Hypothalamus (tissue), 51 donors: ENCODE results near the gene BCL2.

Experiments
- DNase-seq, 51 donors: peaks; one replicate each; lab custom pipeline; 2025; lab: John Stamatoyannopoulos, UW

BCL2 gene

DNA sequence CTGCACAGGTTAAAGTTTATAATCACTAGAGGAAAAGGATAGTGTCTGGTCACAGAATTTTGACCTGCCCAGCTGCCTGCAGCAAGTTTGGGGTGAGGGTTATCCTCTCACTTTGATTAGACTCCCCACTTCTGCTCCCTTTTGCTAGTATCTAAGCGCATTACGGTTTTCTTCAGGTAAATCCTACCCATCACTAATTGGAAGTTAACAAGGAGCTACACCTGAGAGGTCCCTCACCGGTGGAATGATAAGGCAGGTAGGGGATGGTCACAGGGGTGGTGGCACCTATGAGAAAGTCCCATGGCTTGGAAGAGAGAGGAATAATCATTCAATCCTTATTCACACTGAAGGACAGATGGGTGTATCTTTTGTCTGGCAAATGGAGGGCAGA lies 7.6 kb downstream of the BCL2 start:
- no peak for DNase-seq

DNA sequence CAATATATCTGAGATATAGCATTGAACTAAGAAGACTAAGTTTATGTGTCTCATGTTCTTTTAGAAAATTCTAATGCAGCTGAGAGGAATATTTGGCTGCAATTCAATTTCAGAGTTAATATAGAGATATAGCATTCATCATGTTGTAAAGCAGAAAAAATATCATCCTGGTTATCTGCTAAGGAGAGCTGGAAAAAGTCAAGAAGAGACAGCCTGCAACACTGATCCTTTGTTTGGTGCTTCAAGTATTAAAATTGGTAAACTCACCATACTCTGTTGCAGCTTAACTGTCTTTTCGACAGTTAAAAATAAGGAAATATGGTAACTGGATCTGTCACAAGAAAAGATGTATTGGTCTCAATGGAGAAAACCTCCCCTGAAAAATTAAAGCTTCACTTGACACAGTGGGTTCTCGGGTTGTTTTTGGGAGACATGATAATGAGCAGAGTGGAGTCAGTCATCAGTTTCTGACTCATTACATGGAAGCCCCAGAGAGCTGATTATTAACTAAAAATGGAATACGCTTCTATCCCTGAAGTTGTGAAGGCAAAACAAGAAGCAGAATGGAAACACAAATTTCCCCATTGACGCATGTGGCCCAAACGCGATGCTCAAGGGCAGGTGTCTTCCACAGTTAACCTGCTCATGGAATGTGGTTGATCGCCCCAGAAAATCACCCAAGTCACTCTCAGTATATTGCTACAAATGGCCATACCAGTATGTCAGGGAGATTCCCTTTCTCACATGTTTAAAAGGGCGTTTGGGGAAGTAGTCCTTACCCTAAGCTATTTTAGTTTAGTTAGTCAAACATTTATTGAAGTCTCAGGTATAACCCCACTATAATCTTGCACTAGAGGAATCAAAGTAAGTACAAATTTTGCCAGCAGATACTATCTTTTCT lies 8.2 kb downstream of the BCL2 start:
- no peak for DNase-seq

DNA sequence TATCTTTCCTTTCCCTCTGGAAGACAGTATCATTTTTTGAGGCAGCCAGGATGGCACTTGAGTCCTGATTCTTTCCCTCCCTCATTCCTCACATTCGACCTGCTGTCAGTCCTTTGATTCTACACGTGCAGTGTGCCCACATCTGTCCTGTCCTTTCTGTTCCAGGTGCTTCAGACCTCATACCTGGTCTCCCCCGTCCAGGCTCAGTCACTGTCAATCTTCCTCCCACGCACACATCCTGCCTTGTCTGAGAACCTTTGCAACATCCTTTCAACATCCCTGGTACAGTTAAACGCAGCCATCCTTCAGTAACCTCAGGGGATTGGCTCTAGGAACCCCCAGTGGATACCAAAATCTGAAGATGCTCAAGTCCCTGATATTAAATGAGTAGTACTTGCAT lies 10.1 kb downstream of the BCL2 start:
- no peak for DNase-seq

DNA sequence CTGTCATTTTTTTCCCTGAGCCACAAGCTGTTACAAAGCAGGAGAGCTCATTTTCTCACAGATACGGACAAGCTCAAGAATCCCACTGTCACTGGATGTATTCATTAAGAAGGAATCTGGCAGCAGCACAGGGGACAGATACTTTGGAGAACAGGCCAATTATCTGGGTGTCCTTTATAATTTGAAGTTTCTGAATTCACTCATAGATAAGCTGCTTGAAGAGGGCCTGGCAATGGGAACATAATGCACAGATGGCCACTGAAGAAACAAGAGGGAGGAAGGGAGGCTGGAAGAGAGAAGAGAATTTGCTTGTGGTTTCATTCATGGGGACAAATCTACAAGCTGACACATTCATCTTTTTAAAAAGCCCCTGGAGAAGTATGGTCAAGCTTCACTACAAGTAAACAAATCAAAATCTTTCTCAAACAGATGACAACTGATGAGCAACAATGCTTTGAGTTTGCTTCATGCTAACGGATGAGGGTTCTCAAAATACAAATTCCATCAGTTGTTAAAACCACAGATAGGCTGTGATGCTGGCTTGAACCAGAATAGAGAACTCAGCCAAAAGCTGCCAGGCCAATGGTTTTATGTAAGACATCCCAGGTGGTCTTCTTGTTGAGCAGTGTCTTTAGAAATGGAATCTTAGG lies 11.9 kb downstream of the BCL2 start:
- DNase-seq = peak in 2 of 51 donors; percentile 21 to 34

DNA sequence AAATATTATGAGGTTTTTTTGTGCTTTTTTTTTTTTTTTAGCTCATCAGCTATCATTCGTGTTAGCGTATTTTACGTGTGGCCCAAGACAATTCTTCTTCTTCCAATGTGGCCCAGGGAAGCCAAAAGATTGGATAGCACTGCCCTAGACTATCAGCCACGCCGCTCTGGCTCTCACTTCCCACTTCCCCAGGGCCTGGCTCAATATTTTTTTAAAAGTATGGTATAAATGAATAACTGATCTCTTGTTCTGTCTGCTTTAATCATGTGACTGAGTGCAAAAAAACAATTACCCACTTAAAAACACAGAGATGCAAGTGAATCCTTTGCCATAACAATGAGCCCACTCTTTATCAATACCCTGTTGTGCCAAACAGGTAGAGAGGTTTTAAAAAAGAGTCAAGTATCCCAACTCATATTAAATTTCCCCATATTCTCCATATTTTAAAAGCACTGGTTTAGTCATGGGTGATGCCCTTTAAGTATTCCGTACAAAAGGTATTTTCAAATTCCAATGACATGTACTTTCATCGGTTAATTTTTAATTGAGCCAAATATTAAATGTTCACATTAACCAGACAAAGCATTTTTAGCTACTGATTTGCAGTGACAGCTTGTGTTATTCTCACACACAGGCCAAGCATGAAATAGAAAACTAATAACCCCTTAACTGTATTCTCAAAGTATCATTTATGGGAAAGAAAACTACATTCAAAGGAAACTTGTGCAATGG lies 12.6 kb downstream of the BCL2 start:
- DNase-seq = no peak

DNA sequence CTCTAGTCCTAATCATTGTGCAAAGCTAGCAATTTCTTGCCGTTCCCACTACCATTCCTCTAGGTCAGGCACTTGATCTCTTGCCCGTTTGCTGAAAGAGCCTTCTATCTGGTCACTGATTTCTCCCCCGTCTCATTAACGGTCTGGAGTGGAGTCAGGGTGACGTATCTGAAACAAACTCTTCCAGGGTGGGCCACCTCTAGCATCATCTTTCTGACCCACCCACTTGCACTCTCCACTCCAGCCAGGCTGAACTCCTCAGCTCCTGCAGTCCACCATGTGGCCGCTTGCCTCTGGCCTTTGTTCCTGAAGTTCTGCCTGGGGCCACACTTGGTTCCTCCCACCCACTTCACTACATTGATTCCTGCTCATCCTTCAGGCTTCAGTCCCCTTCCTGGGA lies 13.3 kb downstream of the BCL2 start:
- no peak for DNase-seq

DNA sequence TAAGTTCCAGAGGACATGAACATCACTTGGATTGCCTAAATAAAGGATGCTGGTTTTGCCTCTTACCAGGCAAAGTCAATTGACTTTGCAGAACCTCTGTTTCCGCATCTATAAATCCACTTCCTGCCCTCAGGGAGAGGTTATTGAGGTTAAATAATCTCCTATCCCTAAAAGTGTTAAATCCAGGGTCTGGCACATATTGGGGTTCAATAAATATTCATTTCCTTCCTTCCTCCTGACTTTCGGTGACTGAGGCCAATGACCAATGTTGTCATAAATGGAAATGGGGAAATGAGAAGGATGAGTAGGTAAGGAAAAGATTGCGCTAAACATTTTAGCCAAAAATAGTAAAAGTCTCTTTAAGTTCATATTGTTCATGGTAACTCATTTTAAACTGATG lies 16.0 kb downstream of the BCL2 start:
- no peak for DNase-seq

DNA sequence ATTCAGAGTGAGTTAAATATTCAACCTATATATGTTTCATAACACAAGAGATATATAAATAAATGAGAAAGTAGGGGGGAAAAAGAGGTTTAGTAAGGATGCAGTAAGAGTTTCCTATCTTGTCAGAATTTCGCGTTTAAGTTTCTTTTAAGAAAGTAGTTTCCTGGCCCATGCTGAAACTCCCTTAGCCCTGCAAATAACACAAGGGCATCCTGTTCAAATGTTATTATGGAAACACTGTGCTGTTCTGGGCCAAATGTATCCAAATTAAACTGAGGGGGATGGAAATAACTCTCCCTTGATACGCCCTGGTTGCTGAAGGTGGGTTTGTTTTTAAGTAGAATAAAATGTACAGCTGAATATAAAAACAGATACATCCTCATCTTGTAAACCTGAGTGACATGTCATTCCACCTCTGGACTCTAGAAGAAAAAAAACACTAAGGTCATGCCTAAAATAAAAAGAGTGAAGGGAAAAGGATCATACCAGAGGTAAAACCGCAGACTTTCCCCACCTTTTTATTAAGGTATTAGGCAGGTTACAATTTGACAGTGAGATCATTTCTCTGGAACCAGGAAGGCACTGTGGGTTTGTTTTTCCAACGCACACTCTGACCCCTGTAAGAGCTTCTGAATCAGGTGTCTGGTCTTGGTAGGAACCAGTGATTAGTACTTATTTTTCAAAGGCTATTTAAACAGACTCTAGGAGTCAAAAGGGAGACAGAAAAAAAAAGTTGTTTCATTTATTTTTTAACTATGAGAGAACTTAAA lies 16.7 kb downstream of the BCL2 start:
- DNase-seq = no peak

DNA sequence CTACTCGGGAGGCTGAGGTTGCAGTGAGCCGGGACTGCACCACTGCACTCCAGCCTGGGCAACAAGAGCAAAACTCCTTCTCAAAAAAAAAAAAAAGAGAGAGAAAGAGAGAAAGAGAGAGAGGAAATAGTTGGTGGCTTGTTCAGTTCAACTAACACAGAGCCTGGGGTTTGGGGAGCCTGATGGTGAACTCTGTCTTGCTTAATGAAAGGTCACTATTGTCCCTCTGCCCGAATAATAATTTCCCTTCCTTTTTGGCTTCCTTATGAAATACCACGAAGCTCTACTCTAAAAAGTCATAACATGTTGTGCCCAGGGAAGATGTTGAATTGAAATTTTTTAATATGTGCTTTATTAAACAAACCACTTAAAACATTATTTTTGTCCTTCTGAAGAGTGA lies 17.3 kb downstream of the BCL2 start:
- no peak for DNase-seq

DNA sequence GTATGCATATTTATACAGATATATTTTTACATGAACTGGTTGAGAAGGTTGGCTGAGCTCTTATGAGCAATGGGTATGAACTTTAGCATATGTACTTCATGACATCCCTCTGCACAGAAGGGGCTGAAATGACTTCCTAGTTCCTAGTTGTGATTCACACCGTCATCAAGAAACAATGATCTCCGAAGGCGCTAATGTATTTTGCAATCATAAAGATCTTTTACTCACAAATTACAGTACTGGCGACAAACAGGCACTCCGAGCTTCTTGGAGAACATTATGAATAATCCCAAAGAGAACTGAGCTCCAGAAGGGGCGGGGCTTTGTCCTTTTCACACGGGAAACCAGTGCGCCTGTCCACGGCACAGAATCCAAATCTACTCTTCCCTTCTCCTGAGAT lies 18.1 kb downstream of the BCL2 start:
- DNase-seq = no peak

DNA sequence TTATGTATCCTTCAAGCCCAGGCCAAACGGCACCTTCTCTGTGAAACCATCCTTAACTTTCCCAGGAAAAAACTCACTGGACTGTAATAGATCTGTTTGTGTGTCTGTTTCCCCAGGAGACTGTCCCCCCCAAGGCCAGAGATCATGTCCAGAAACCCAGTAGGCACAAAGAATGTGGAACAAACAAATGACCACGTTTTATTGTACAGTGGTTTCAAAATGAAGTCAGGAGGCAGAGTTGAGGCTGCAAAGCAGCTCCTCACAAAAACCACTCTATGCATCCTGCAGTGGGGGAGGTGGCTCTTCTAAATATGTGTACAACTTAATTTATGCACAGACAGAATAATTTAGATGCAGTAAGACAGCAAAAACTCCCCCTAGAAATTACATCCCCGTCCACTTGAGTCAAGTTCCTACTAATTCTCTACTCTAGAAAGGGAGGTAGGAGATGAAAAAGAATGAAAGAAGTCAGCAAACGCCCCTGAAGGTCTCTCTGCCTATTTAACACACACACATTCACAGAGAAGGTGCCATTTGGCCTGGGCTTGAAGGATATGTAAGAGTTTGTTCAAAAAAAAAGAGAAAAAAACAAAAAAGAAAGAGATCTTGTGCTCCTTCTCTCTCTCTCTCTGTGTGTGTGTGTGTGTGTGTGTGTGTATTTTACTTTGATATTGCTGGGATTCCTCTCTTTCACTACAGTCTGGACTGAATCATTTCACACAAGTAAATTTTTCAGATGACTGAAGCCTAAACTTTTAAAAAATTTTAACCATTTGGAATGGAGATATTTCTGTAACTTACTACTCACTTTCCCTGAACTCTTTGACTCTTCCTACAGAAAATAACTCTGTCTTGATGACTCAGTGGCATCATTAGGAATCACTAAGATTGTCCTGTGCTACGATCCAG lies 19.5 kb downstream of the BCL2 start:
- DNase-seq = no peak

DNA sequence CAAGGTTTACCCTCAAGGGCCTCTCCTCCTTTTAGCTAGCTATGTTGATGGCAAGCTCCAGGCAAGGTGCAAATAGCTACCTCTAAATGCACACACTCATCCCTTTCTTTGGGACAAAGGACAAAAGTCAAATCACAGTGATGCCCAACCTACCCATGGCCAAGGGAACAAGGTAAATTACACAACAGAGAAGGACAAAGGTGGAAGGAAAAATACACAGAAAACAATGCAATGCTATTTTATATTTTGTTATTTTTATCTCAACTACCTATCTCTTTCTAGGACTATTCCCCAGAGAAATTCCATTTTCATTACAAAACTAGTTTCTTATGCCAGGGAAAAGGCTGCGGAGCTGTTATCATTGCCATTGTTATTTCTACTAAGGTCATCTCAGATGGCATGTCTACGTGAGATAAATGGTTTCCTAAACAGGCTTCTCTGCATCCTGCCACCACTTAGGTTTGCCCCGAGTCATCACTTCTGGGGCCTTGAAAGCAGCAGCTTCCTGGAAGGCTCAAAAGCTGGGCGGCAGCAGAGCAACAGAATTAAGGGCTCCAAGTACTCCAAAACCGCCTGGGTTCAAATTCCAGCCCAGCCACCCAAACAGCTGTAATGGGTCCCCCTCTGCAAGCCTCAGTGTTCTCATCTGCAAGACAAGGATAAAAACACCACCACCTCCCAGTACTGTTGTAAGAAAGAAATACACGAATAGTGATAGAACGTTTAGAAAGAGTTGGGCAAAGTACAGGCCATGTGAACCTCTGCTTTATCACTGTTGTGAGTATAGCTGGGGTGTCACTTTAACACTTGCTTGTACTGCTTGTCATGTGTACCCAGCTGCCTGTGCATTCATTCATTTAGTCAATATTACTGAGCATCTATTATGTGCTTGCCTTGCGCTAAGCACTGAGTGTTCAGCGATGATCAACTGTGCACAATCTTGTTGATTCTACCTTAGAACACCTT lies 20.9 kb downstream of the BCL2 start:
- no peak for DNase-seq

DNA sequence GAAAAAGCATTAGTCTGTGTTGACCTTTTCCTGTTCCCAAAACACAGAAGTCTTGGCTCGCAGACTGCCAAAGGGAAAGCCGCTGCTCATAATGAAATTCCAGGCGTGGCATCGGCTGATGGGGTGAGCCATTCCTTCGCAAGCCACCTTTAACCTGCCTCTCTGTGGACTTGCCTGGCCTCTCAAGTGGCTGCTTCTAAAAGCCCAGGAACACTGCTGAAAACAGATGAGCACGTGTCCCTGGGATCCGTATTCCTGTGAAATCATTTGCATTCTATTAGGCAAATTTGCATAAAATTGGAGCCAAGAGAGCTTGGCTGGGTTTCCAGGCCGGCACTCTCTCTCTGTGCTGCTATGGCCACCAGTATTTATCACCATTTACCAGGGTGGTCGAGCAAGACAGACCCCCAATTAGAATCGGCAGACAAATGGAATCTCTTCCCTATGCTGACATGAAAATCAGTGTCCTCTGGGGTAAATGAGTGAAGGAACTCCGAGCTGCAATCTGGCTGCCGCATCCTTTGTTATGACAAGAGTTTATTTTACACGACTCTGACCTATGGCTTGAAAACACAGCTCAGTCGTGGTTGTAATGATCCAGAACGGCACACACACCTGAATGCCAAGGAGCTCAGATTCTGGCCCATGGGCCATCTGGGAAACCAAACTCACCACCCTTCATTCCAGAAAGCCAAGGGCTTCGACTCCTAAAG lies 21.7 kb downstream of the BCL2 start:
- peak in 21 of 51 donors; percentile 8 to 63 (median 39) for DNase-seq

DNA sequence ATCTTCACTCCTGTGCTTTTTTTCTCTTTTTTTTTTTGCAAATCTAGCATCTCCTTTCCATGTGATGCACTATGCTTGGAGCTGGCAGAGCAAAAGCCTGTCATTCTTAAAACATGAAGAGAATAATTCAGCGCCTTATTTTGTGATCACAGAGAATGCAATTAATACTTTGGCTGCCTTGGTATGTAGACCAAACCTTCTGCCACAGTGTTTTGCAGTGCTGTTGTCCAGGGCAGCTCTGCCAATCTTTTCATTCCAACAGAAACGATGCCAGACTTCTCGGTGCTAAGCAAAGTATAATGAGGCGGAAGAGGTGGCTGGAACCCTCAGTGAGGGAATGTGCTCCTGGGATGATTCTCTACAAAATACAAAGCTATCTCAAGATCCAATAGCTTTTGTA lies 25.6 kb downstream of the BCL2 start:
- peak in 17 of 51 donors; percentile 3 to 67 (median 44) for DNase-seq

DNA sequence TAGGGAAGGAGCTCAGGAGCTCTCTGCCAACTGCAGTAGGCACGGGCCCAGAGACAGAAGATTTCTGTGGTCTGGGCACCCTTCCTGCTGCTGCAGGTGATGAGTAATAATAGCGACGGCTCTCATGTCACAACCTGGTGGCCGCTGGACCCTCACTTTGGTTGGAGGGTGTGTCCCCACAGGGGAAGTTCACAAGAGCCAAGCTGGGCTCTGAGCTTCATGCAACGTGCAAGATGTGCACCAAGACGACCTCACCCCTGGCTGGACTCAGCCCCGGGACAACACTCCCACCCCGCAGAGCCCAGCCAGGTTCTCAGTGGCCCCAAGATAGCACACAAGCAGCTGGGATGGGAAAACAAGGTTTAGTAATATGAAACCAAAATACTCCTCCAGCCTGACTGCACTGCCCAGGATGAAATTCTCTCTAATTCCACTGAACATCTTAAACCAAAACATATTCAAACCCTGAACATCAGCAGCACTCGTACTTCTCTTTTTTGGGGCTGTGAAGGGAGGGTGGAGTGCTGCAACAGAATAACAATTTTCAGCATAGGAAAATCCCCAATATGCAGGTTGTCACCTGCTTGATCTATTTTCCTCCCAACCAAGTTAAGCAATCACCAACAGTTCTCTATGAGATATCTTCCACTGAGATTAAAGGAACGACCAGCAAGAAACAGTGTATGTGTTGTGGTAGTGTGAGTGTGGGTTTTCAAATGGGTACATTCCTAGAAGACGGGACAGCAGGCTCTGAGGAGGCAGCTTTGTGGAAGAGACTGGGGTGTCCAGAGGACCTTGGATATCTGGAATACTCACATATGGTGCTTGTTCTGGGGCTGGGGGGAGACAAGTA lies 26.5 kb downstream of the BCL2 start:
- DNase-seq = no peak

DNA sequence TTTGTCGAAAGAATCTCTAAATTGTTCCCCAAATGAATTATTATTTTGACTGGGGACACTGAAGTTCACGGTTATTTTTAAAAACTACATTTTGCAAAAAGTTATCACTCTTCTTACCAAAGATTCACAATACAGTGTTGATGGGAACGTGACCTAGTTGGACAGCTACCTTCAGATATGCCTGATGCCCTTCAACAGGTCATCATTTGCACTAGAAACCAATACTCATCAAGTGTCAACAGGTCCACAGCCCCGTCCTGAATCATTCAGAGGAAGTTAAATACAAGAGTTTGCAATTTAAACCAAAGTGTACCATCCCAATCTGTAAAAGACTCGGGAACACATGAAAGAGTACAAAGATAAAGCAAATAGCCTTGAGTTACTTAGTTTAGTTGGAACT lies 28.3 kb downstream of the BCL2 start:
- no peak for DNase-seq

DNA sequence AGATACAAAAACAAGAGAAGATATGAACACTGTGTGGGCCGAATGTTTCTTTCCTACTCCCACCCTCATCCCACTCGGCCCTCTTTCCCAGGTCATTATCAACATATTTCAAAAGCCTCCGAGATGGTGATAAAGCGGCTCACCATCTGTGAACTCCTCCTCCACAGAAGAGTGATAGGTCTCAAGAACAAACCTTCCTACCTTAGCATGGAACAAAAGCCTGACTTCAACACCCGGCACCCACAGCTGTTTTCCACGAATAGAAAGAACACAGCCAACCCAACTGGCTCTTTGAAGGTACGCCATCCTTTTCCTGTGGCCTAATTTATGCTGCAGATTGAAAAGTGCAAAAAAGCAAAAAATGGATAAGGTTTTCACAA lies 28.8 kb downstream of the BCL2 start:
- peak in 1 of 51 donors; percentile 15 for DNase-seq
